Sigmoid colon (tissue), 4 donors: ENCODE data around the gene RNF144A.

ENCODE experiments used
- POLR2AphosphoS5 ChIP-seq, 4 donors: sonication (generic); formaldehyde crosslinking; IDR thresholded peaks; one replicate each; pipeline ENCODE4 v1.6.1; 2017; ENCODE audit warnings: antibody characterized with exemption in 4 of 4
- TF ChIP-seq, protein P1 (sequence below), 4 experiments: fragments of 450-650 bp in 3 of 4; fragments of 200-600 bp in 1 of 4; IDR thresholded peaks; one replicate each; pipeline ENCODE4 v1.5.1; 2016 to 2019; ENCODE audit warnings: antibody characterized with exemption in 4 of 4, mild to moderate bottlenecking in 3 of 4, moderate library complexity in 2 of 4

DNA sequence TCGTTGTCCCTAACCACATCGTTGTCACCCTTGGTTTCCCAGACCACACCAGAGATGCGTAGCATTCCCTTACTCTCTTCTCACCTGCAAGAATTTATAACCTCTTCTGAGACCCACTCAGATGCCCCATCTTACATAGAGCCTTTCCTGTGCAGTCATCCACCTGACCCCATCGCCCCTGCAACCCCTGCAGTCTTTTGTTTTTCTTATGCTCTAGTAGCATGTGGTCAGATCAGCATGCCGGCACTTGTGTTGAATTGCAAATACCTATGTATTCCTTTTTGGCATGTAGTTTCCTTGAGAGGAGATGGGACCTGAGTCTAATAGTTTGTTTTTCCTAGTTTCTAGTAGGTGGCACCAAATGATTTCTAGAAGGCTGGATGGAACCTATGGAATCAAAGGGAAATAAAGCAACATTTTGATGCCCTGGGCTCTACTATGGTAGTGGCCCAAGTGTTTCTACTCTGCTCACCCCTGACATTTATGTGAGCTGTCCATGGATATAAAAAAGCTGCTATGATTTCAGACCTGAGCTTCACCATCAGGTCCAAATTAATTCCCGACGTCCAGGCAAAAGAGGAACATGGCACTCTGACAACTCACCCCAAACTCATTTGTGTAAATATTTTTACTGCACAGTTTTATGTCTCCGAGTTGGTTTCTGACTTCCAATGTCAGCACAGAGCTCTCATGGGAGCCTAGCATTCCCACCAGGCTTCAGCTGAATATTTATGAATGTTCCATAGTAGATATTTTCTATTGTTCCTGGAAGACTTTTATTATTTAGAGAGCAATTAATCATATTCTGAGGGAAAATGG is 143.6 kb downstream of the RNF144A start:
- TF ChIP-seq, protein P1, sequence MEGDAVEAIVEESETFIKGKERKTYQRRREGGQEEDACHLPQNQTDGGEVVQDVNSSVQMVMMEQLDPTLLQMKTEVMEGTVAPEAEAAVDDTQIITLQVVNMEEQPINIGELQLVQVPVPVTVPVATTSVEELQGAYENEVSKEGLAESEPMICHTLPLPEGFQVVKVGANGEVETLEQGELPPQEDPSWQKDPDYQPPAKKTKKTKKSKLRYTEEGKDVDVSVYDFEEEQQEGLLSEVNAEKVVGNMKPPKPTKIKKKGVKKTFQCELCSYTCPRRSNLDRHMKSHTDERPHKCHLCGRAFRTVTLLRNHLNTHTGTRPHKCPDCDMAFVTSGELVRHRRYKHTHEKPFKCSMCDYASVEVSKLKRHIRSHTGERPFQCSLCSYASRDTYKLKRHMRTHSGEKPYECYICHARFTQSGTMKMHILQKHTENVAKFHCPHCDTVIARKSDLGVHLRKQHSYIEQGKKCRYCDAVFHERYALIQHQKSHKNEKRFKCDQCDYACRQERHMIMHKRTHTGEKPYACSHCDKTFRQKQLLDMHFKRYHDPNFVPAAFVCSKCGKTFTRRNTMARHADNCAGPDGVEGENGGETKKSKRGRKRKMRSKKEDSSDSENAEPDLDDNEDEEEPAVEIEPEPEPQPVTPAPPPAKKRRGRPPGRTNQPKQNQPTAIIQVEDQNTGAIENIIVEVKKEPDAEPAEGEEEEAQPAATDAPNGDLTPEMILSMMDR (IDR thresholded peaks at IDR 0.05) = no peak
- peak in 3 of 4 donors; percentile 39 to 63 (median 44) for TF ChIP-seq POLR2AphosphoS5 (IDR thresholded peaks at IDR 0.05)
